Smooth muscle cell of the brain vasculature (primary cell): ENCODE data around the gene AHNAK.
"Not testable (repeated sequence)": the region's sequence is repeated elsewhere in the genome, so short reads cannot be mapped to it uniquely, and the experiment has no call there.

Experiments used
- DNase-seq: peaks from one replicate; pipeline ENCODE4 v3.0.0-alpha.2; 2012; ENCODE audit warnings: low read depth, low spot score

AHNAK gene

DNA sequence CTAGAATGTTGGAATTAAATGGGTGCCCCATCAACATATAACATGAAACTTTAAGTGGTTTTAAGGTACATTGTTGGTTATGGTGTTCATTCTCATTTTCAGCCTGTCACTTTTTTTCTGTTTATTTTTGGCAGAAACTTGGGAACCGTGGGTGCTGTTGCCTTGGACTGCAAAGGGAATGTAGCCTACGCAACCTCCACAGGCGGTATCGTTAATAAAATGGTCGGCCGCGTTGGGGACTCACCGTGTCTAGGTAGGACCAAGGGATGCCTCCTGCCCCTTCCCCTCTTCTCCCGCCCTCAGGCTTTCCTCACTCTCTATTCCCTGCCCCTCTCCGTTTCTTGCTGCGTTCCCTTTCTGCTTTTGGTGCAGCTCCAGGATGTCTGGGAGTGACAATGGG, 157.6 kb downstream of the AHNAK start:
- DNase-seq = no peak

DNA sequence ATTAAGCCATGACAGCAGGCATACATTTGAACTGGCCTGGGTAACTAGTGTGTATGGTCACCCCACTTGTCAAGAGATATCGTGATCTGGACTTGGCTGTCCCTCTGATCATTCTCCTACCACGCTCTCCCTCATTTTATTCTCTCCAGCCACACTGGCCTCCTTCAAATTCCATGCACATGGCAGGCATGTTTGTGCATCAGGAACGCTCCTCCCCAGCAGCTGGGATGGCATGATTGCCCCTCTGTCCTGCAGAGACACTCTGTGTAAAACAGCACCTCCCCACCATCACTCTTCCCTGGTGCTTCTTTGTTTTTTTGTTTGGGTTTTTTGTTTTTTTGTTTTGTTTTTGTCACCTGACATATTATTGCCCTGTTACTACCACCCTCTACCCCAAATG, 159.2 kb downstream of the AHNAK start:
- DNase-seq = no peak

DNA sequence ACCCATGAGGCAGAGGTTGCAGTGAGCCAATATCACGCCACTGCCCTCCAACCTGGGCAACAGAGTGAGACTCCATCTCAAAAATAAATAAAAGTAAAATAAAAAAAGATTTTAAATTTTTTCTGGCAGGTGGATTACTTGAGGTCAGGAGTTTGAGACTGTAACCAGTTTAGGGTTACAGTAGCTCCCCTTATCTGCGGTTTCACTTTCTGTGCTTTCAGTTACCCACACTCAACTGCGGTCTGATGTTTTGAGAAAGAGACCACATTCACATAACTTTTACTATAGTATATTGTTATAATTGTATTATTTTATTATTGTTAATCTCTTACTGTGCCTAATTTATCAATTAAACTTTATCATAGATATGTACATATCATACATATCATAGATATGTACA, 160.5 kb downstream of the AHNAK start:
- DNase-seq = not testable (repeated sequence)

DNA sequence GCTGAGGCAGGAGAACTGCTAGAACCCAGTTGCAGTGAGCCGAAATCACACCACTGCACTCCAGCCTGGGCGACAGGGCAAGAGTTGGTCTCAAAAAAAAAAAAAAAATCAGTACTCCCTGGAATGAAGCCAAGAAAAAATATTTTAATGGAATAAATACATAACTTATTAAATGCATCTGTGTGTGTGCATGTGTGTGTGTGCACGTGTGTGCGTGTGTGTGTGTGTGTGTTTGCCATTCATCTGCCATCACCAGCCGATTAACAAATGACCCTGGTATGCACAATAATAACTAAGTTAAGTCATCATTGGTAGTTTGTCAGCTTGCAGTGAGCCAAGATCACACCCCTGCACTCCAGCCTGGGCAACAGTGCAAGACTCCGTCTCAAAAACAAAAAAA, 162.8 kb downstream of the AHNAK start:
- DNase-seq = no peak
